OCI-LY3 (cell line): ENCODE measurements around the gene IQCM.

Source experiments
- H2AFZ ChIP-seq: fragments of 200-600, 300-600 bp; shearing (Covaris generic); 2 replicates; pipeline ENCODE4 v1.6.0; 2014; ENCODE audit warnings: antibody characterized with exemption, low read depth, low read length
- H3K27ac ChIP-seq: fragments of 200-600, 300-600 bp; sonication (generic); 2 replicates; pipeline ENCODE4 v1.5.1; 2014; ENCODE audit warnings: mild to moderate bottlenecking, low read length, moderate library complexity, mixed read lengths
- H3K27me3 ChIP-seq: fragments of 200-600, 300-600 bp; sonication (generic); 2 replicates; pipeline ENCODE4 v1.6.1; 2014; ENCODE audit warnings: low read depth, low read length, mixed read lengths
- H3K36me3 ChIP-seq: fragments of 200-600, 300-600 bp; sonication (generic); replicated peaks from 2 replicates; pipeline ENCODE3; 2014; ENCODE audit warnings: low read depth, low read length, mixed read lengths
- H3K4me1 ChIP-seq: fragments of 300-600, 200-600 bp; sonication (generic); 2 replicates; pipeline ENCODE4 v1.6.1; 2014; ENCODE audit warnings: low read length, mixed read lengths
- H3K4me2 ChIP-seq: fragments of 200-600, 300-600 bp; sonication (generic); 2 replicates; pipeline ENCODE4 v1.6.1; 2014; ENCODE audit warnings: low read length, mixed read lengths
- H3K4me3 ChIP-seq: fragments of 300-600, 200-600 bp; sonication (generic); 2 replicates; pipeline ENCODE4 v1.5.1; 2014; ENCODE audit warnings: antibody characterized with exemption, mild to moderate bottlenecking, low read length, moderate library complexity
- H3K79me2 ChIP-seq: fragments of 300-600, 200-600 bp; shearing (Covaris generic); 2 replicates; pipeline ENCODE4 v1.6.1; 2014; ENCODE audit warnings: mild to moderate bottlenecking, low read length, mixed read lengths
- H3K9ac ChIP-seq: fragments of 300-600, 200-600 bp; shearing (Covaris generic); 2 replicates; pipeline ENCODE4 v1.6.0; 2014; ENCODE audit warnings: mild to moderate bottlenecking, low read length, moderate library complexity
- H3K9me3 ChIP-seq: fragments of 200-600, 300-600 bp; shearing (Covaris generic); 2 replicates; pipeline ENCODE4 v1.6.1; 2014; ENCODE audit warnings: low read length, mixed read lengths; ENCODE audit not compliant: insufficient read depth
- H4K20me1 ChIP-seq: fragments of 200-600, 300-600 bp; sonication (generic); 2 replicates; pipeline ENCODE4 v1.6.1; 2016; ENCODE audit warnings: low read length, mixed read lengths; ENCODE audit not compliant: insufficient read depth
- EZH2phosphoT487 ChIP-seq: fragments of 200-600 bp; shearing (Covaris generic); IDR thresholded peaks from 2 replicates; pipeline ENCODE4 v1.6.1; 2018; ENCODE audit warnings: antibody characterized with exemption, mixed run types, low read depth
- TF ChIP-seq, protein P1 (sequence below): fragments of 200-600, 300-600 bp; sonication (generic); IDR thresholded peaks from 2 replicates; pipeline ENCODE4 v1.5.1; 2014; ENCODE audit warnings: antibody characterized with exemption, low read length, low read depth

The IQCM gene

GRCh38 chr4:149838036-149838435 lies 22.4 kb upstream of the IQCM start:
- H3K9me3 ChIP-seq, result no peaks in the 10 kb centered on the region
- no peaks in the 10 kb centered on the region for H3K4me1 ChIP-seq
- no peak overlapping the region for H3K27ac ChIP-seq
- H3K79me2 ChIP-seq, result no peaks in the 10 kb centered on the region
- no peak overlapping the region for H2AFZ ChIP-seq
- no peak for TF ChIP-seq EZH2phosphoT487
- TF ChIP-seq, protein P1, sequence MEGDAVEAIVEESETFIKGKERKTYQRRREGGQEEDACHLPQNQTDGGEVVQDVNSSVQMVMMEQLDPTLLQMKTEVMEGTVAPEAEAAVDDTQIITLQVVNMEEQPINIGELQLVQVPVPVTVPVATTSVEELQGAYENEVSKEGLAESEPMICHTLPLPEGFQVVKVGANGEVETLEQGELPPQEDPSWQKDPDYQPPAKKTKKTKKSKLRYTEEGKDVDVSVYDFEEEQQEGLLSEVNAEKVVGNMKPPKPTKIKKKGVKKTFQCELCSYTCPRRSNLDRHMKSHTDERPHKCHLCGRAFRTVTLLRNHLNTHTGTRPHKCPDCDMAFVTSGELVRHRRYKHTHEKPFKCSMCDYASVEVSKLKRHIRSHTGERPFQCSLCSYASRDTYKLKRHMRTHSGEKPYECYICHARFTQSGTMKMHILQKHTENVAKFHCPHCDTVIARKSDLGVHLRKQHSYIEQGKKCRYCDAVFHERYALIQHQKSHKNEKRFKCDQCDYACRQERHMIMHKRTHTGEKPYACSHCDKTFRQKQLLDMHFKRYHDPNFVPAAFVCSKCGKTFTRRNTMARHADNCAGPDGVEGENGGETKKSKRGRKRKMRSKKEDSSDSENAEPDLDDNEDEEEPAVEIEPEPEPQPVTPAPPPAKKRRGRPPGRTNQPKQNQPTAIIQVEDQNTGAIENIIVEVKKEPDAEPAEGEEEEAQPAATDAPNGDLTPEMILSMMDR, result no peak
- H3K4me2 ChIP-seq, result no peak overlapping the region
- H3K36me3 ChIP-seq, result no peaks in the 10 kb centered on the region
- H3K27me3 ChIP-seq, result no peaks in the 10 kb centered on the region
- no peak overlapping the region for H3K4me3 ChIP-seq
- no peak overlapping the region for H3K9ac ChIP-seq
- H4K20me1 ChIP-seq, result no peaks in the 10 kb centered on the region

DNA sequence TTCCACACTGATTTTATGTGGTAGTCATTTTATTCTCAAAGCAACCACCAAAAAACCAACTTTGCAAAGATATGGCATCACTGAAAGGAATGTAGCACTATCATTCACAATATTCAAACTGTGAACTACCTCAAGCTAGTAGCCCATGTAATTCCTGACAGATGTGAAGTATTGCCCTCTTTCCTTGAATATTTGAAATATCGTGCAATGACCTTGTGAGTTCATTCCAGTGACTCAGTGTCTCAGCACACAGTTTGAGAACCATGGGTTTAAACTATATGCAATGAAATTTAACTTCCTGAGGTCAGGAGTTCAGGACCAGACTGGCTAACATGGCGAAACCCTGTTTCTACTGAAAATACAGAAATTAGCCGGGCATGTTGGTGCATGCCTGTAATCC lies 20.9 kb upstream of the IQCM start:
- Histone ChIP-seq H3K4me1 (no peaks in the 10 kb centered on the region), H3K36me3 (no peaks in the 10 kb centered on the region), H3K4me2 (no peak overlapping the region), H3K9me3 (no peaks in the 10 kb centered on the region), H3K79me2 (no peaks in the 10 kb centered on the region), H2AFZ (no peak overlapping the region), H3K4me3 (no peak overlapping the region), H4K20me1 (no peaks in the 10 kb centered on the region), H3K9ac (no peak overlapping the region), H3K27ac (no peak overlapping the region), H3K27me3 (no peaks in the 10 kb centered on the region)
- no peak for TF ChIP-seq EZH2phosphoT487
- TF ChIP-seq, protein P1, result no peak

- Histone ChIP-seq H3K4me1 (no peaks in the 10 kb centered on the region), H3K36me3 (no peaks in the 10 kb centered on the region), H3K9me3 (no peaks in the 10 kb centered on the region), H3K4me3 (no peak overlapping the region), H3K79me2 (no peaks in the 10 kb centered on the region), H3K27ac (no peak overlapping the region), H4K20me1 (no peaks in the 10 kb centered on the region), H3K27me3 (no peaks in the 10 kb centered on the region), H3K4me2 (no peak overlapping the region), H3K9ac (no peak overlapping the region), H2AFZ (no peak overlapping the region)
- TF ChIP-seq, protein P1, result no peak
- no peak for TF ChIP-seq EZH2phosphoT487
Measured at GRCh38 chr4:149835280-149835679, 19.6 kb upstream of the IQCM start.

DNA sequence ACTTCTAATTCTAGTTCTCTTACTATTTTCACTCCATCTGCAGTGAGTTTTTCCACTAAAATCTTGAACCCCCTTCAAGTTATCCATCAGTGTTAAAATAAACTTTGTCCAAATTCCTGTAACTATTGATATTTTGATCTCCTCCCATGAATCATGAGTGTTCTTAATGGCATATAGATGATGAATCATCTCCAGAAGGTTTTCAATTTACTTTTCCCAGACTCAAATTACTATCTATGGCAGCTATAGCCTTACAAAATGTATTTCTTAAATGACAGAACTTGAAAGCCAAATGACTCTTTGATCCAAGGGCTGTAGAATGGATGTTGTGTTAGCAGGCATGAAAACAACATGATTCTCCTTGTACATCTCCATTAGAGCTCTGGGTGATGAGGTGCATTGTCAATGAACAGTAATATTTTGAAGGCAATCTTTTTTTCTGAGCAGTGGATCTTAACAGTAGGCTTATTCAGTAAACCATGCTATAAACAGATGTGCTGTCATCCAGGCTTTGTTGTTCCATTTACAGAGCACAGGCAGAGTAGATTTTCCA lies 16.1 kb upstream of the IQCM start:
- H4K20me1 ChIP-seq, result no peaks in the 10 kb centered on the region
- no peak overlapping the region for H3K9ac ChIP-seq
- H3K27ac ChIP-seq, result no peak overlapping the region
- no peaks in the 10 kb centered on the region for H3K27me3 ChIP-seq
- no peak overlapping the region for H3K4me2 ChIP-seq
- TF ChIP-seq, protein P1, result no peak
- TF ChIP-seq EZH2phosphoT487, result no peak
- H3K9me3 ChIP-seq, result no peaks in the 10 kb centered on the region
- H3K4me1 ChIP-seq, result no peaks in the 10 kb centered on the region
- H3K79me2 ChIP-seq, result no peaks in the 10 kb centered on the region
- H3K4me3 ChIP-seq, result no peak overlapping the region
- H2AFZ ChIP-seq, result no peak overlapping the region
- no peaks in the 10 kb centered on the region for H3K36me3 ChIP-seq
